HFF-Myc (cell line): ENCODE data around the gene SAAL1.

Experiments
- DNase-seq: peaks from one replicate; pipeline ENCODE4 v3.0.0-alpha.2; 2011; ENCODE audit warnings: low read depth; ENCODE audit errors: extremely low read depth
- H3K4me3 ChIP-seq: replicated peaks from 2 replicates; pipeline ENCODE4 v1.5.1; 2011; ENCODE audit warnings: low read depth, mild to moderate bottlenecking, control low read depth, low read length
- TF ChIP-seq, protein P1 (sequence below): IDR thresholded peaks from 2 replicates; pipeline ENCODE4 v1.5.1; 2012; ENCODE audit warnings: mild to moderate bottlenecking, low read depth, low read length, control low read depth; ENCODE audit errors: missing control alignments

The SAAL1 gene

DNA sequence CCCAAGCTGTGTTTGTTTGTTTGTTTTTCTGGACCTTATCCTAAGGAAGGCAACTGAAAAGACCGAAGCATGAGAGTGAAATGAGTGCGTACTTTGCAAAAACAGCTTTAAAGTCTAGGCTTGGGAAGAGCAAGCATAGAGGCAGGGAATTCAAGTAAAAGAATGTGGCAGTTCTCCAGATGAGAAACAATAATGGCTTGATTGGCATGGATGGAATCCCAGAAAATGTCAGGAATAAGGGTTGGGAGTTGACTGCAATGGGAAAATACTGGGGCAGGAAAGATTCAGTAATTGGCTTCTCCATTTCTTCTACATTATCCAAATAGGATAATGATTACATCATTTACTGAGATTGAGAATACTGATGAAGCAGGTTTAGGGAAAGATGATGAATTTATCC is 17.5 kb downstream of the SAAL1 start:
- TF ChIP-seq, protein P1, sequence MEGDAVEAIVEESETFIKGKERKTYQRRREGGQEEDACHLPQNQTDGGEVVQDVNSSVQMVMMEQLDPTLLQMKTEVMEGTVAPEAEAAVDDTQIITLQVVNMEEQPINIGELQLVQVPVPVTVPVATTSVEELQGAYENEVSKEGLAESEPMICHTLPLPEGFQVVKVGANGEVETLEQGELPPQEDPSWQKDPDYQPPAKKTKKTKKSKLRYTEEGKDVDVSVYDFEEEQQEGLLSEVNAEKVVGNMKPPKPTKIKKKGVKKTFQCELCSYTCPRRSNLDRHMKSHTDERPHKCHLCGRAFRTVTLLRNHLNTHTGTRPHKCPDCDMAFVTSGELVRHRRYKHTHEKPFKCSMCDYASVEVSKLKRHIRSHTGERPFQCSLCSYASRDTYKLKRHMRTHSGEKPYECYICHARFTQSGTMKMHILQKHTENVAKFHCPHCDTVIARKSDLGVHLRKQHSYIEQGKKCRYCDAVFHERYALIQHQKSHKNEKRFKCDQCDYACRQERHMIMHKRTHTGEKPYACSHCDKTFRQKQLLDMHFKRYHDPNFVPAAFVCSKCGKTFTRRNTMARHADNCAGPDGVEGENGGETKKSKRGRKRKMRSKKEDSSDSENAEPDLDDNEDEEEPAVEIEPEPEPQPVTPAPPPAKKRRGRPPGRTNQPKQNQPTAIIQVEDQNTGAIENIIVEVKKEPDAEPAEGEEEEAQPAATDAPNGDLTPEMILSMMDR = no peak
- DNase-seq = no peak
- no peak overlapping the region for H3K4me3 ChIP-seq

DNA sequence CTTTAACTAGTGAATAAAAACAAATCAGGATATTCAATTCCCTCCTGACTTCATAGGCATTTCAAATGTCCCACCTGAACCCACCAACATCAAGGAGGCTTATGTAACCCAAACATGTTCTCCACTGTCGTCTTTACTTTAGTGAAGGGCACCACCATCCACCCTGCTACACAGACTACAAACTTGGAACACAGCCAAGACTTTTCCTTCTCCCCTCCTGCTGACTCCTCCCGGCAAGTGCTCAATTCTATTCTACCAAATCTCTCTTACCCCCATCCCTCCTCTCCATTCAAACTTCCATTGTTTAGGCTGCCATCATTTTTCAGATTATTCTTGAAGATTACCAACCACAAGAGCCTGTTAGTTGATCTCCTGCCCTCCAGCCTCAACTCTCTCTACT is 24.3 kb downstream of the SAAL1 start:
- DNase-seq = no peak
- TF ChIP-seq, protein P1 = no peak

DNA sequence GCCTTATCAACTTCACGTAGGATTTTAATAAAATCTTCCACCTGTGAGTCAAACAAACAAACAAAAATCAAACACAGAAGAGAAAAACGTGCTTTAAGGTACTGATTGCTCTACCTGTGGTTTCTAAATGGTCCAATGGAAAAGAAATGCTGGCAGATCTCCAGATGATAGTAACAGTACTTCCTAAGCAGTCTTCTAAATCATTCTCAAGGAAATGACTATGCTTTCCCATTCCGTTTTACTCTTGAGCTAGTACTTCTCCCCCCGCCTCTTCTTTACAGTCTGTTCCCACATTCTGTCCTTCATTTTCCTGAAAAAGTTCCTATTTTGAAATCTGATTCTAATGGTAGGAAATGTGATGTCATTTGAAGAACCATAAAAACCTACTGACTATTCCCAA is 25.4 kb downstream of the SAAL1 start:
- TF ChIP-seq, protein P1 = no peak
- H3K4me3 ChIP-seq = no peak overlapping the region
- no peak for DNase-seq

More for the DNA sequence above, 24.3 kb downstream of the SAAL1 start:
- H3K4me3 ChIP-seq = no peak overlapping the region

DNA sequence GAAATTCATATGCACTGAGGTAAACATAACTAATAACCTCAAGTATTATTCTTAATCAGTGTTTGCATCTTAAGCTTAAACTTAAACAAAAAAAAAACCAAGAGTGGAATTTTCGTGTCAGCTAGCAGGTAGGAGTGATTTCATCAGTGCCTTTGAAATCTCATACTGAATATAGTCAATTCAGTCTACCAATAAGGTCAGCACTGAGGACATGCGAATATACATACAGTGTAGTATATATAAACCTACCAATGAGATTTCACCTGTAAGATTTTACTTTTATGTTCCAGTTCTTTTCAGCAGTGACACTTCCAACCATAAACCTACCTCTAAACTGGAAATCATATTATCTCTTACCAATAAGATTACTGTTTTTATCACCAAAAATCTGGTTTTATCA is 27.0 kb downstream of the SAAL1 start:
- H3K4me3 ChIP-seq = no peak overlapping the region
- TF ChIP-seq, protein P1 = no peak
- no peak for DNase-seq

DNA sequence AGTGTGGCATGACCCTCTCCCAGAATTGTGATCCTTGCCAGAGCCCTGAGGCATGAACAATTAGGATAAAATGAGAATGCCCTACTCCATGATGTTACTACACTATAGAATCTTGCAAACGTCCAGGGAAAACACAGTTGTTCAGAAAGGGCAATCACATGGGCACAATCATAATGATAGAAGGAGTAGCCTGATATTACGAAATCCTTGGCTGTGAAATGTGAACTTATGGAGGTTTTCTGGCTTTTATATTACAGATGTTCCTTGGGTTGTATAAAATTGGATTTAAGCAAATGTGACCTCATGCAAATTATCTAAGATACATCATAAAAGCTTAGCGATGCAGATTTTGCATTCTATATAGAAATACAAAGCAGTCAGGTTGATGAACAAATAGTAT is 30.4 kb downstream of the SAAL1 start:
- TF ChIP-seq, protein P1 = no peak
- no peak for DNase-seq
- H3K4me3 ChIP-seq = no peak overlapping the region

DNA sequence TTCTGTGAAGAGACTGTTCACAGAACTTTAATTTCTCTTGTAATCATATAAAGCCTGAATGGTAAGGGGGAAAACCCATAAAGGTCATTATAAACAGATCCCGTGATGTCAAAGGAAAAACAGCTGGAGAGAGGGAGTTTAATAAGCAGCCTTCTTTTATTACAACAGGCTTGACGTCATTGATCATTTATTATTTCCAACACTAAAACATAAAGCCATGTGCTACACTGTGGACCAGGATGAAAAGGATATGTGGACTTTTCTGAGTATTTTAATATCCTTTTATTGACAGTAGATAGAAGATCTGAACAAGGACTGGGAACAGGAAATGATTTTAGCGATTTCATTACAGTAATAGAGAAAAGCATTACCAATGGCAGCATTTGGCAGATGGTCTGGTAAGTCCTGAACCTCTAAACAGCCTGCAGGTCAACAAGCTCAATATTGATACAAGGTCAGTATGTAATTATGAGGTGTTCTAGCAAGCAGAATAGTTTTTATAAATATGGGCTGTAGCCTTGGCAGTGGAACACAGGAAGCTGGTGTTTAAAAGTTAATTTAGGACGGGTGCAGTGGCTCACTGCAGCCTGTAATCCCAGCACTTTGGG is 34.7 kb downstream of the SAAL1 start:
- DNase-seq = no peak

More for the DNA sequence above, 34.7 kb downstream of the SAAL1 start:
- no peak overlapping the region for H3K4me3 ChIP-seq
- TF ChIP-seq, protein P1 = no peak
